GM12878 (cell line): Measurements from ENCODE around the gene CERK. TPM values are rescaled to one million over a fixed set of nuclear protein-coding genes. Genes with fewer than 3 reads are reported as not detected.

Source experiments
- ATAC-seq: fragments of 200-7000 bp; cut with Tn5 transposase; 3 replicates; pipeline ENCODE4 v1.9.1; 2020; ENCODE audit warnings: mild to moderate bottlenecking, moderate library complexity
- BruUV-seq: library from RNA; stranded (reverse); fragments of 400-500 nt; replicated peaks from 2 replicates; lab custom pipeline; 2021; lab: Mats Ljungman, UMichigan
- CTCF ChIA-PET: fragments of 300-600 bp; sonication (Branson Sonifier 250); formaldehyde crosslinking; extraction: SDS; loops from one replicate; lab custom pipeline; 2021; ENCODE audit warnings: inconsistent platforms; lab: Yijun Ruan, JAX
- POLR2A ChIA-PET: fragments of 350-600 bp; formaldehyde crosslinking; extraction: SDS; loops from one replicate; lab custom pipeline; 2021; ENCODE audit warnings: inconsistent platforms; lab: Charles Lee
- RAD21 ChIA-PET: fragments of 300-600 bp; sonication (Branson Sonifier 250); formaldehyde crosslinking; loops from one replicate; lab custom pipeline; 2023; ENCODE audit warnings: antibody characterized with exemption; ENCODE audit not compliant: unreplicated experiment; lab: Charles Lee
- SMC1A ChIA-PET: fragments of 300-600 bp; sonication (Branson Sonifier 250); formaldehyde crosslinking; loops from one replicate; lab custom pipeline; 2023; ENCODE audit not compliant: unreplicated experiment, uncharacterized antibody; lab: Charles Lee
- DNase-seq: peaks from one replicate; pipeline ENCODE4 v3.0.0-alpha.2; 2011; ENCODE audit warnings: low read depth, low spot score
- FAIRE-seq: peaks from 3 replicates; lab custom pipeline; 2011; peaks lifted over from hg19 to GRCh38; lab: Jason Lieb, UNC
- H2AFZ ChIP-seq: 2 replicates; pipeline ENCODE4 v1.6.0; 2011; ENCODE audit warnings: low read depth, low read length, control low read depth; ENCODE audit not compliant: control insufficient read depth
- H3K27ac ChIP-seq: 2 replicates; pipeline ENCODE4 v1.5.1; 2011; ENCODE audit warnings: control low read depth; ENCODE audit not compliant: control insufficient read depth, insufficient read depth
- H3K27me3 ChIP-seq, 2 experiments: replicated peaks in 1 of 2; 2 replicates each; pipeline versions ENCODE4 v1.6.0 to v1.6.1; 2011; ENCODE audit warnings: low read length in 1 of 2; ENCODE audit not compliant: control insufficient read depth in 2 of 2, insufficient read depth in 2 of 2
- H3K36me3 ChIP-seq, 2 experiments: 2 replicates each; pipeline ENCODE4 v1.5.1; 2011; ENCODE audit warnings: low read length in 1 of 2; ENCODE audit not compliant: control insufficient read depth in 2 of 2, insufficient read depth in 2 of 2
- H3K4me1 ChIP-seq: 2 replicates; pipeline ENCODE4 v1.6.1; 2011; ENCODE audit warnings: mild to moderate bottlenecking, low read length, moderate library complexity, mixed read lengths; ENCODE audit not compliant: control insufficient read depth, insufficient read depth
- H3K4me2 ChIP-seq: 2 replicates; pipeline ENCODE4 v1.6.0; 2011; ENCODE audit warnings: control low read depth; ENCODE audit not compliant: control insufficient read depth, insufficient read depth
- H3K4me3 ChIP-seq: fragments of 200-600 bp; sonication (generic); 2 replicates; pipeline ENCODE4 v1.5.1; 2016
- H3K79me2 ChIP-seq: 2 replicates; pipeline ENCODE4 v1.6.0; 2011; ENCODE audit warnings: low read length; ENCODE audit not compliant: control insufficient read depth, insufficient read depth
- H3K9ac ChIP-seq: 2 replicates; pipeline ENCODE4 v1.8.0; 2011; ENCODE audit warnings: low read length, control low read depth, mixed read lengths; ENCODE audit not compliant: control insufficient read depth, insufficient read depth
- H3K9me3 ChIP-seq: replicated peaks from 3 replicates; pipeline ENCODE4 v1.5.1; 2011; ENCODE audit warnings: mild to moderate bottlenecking, low read length; ENCODE audit not compliant: control insufficient read depth, insufficient read depth
- H4K20me1 ChIP-seq: 2 replicates; pipeline ENCODE4 v1.6.0; 2011; ENCODE audit not compliant: control insufficient read depth, insufficient read depth
- EED ChIP-seq: sonication (generic); IDR thresholded peaks from 2 replicates; pipeline ENCODE4 v1.6.1; 2016; ENCODE audit warnings: antibody characterized with exemption, low read depth
- GATAD2B ChIP-seq: fragments of 450-650 bp; conservative IDR thresholded peaks from 2 replicates; pipeline ENCODE4 v1.6.1; 2017; ENCODE audit warnings: low read depth, mild to moderate bottlenecking, moderate library complexity
- IKZF1 ChIP-seq: fragments of 450-650 bp; conservative IDR thresholded peaks from 2 replicates; pipeline ENCODE4 v1.6.1; 2017; ENCODE audit warnings: antibody characterized with exemption, mild to moderate bottlenecking
- IKZF2 ChIP-seq, 2 experiments: fragments of 450-650 bp; IDR thresholded peaks; 2 replicates each; pipeline ENCODE4 v1.6.1; 2017; ENCODE audit warnings: mild to moderate bottlenecking in 2 of 2, moderate library complexity in 2 of 2
- IRF4 ChIP-seq: IDR thresholded peaks from 2 replicates; pipeline ENCODE4 v1.6.1; 2011; ENCODE audit warnings: low read depth, low read length
- NFYB ChIP-seq: IDR thresholded peaks from 2 replicates; pipeline ENCODE4 v1.6.1; 2011; ENCODE audit warnings: low read depth, mild to moderate bottlenecking, low read length, improper control_type of control experiment, moderate library complexity; ENCODE audit not compliant: insufficient read depth
- RUNX3 ChIP-seq: IDR thresholded peaks from 2 replicates; pipeline ENCODE4 v1.6.1; 2012; ENCODE audit warnings: low read length, inconsistent platforms
- TBL1XR1 ChIP-seq: IDR thresholded peaks from 2 replicates; pipeline ENCODE4 v1.6.1; 2012; ENCODE audit warnings: low read depth, low read length, improper control_type of control experiment
- TCF3 ChIP-seq: IDR thresholded peaks from 2 replicates; pipeline ENCODE4 v1.6.1; 2012; ENCODE audit warnings: low read depth, mild to moderate bottlenecking, low read length, borderline replicate concordance; ENCODE audit not compliant: insufficient read depth
- WGBS: methylation state at CpG from one replicate; pipeline ENCODE4 v1.1.6; 2016; ENCODE audit warnings: low lambda C conversion rate; ENCODE audit not compliant: insufficient replicate concordance, insufficient coverage; ENCODE audit errors: missing lambda C conversion rate; 5-methylcytosine and 5-hydroxymethylcytosine counted together
- in situ Hi-C: fragments of 300-500 bp; cut with MboI; formaldehyde crosslinking; loops from 9 replicates; pipeline ENCODE4 v1.14.3; 2018; ENCODE audit warnings: mixed read lengths
- intact Hi-C: fragments of 100-400 bp; cut with micrococcal nuclease; formaldehyde crosslinking; loops from one replicate; pipeline ENCODE4 v1.14.2; 2022; ENCODE audit not compliant: unreplicated experiment
- polyA plus RNA-seq, 11 experiments: library from polyadenylated mRNA; depleted of rRNA in 4 of 11; unstranded in 6 of 11; stranded (reverse) in 5 of 11; fragments of >200 nt; fragmentation: Nextera tagmentation in 4 of 11; fragmentation: Illumina TruSeq in 1 of 11; extraction: Ambion mirVana in 4 of 11; extraction: Trizol in 1 of 11; gene quantifications; 1 replicate in 1 of 11; 2 replicates in 10 of 11; pipeline versions ENCODE4 v1.2.1 to v1.2.3, GENCODE V29; 2011 to 2016; ENCODE audit warnings: inconsistent platforms in 2 of 11, missing spikeins in 2 of 11, low read depth in 1 of 11
- total RNA-seq, 4 experiments: library from RNA; depleted of rRNA in 3 of 4; stranded (reverse); fragments of >200 nt in 3 of 4; fragmentation: Illumina TruSeq in 1 of 4; extraction: Trizol in 1 of 4; gene quantifications; 2 replicates each; pipeline versions ENCODE4 v1.2.1 to v1.2.3, GENCODE V29; 2013 to 2021
- TF ChIP-seq, protein P1 (sequence below): fragments of 450-650 bp; IDR thresholded peaks from 2 replicates; pipeline ENCODE4 v1.6.1; 2016; ENCODE audit warnings: mild to moderate bottlenecking
- TF ChIP-seq, protein P2 (sequence below), 3 experiments: IDR thresholded peaks in 2 of 3; conservative IDR thresholded peaks in 1 of 3; 2 replicates each; pipeline ENCODE4 v1.5.1; 2011; ENCODE audit warnings: low read depth in 3 of 3, low read length in 3 of 3, mild to moderate bottlenecking in 3 of 3, control low read depth in 2 of 3, moderate library complexity in 2 of 3, inconsistent platforms in 1 of 3, mixed read lengths in 1 of 3; ENCODE audit not compliant: control insufficient read depth in 2 of 3, insufficient read depth in 1 of 3; ENCODE audit errors: extremely low read depth in 1 of 3
- TF ChIP-seq, protein P3 (sequence below): IDR thresholded peaks from 2 replicates; pipeline ENCODE4 v1.6.1; 2011; ENCODE audit warnings: borderline replicate concordance, low read depth, mild to moderate bottlenecking, moderate library complexity, mixed read lengths, low read length; ENCODE audit not compliant: insufficient read depth; ENCODE audit errors: extremely low read length
- TF ChIP-seq, protein P4 (sequence below): fragments of 450-650 bp; formaldehyde crosslinking; IDR thresholded peaks from 2 replicates; pipeline ENCODE4 v1.4.0; 2022; ENCODE audit warnings: mild to moderate bottlenecking, moderate library complexity

Gene CERK
- total and polyA plus RNA-seq, 10 of the 15 experiments (the other 5 are each of a cell fraction or from before 2014, with no cell fraction given), result 4.0 to 41.1 (median 30.2) TPM

DNA sequence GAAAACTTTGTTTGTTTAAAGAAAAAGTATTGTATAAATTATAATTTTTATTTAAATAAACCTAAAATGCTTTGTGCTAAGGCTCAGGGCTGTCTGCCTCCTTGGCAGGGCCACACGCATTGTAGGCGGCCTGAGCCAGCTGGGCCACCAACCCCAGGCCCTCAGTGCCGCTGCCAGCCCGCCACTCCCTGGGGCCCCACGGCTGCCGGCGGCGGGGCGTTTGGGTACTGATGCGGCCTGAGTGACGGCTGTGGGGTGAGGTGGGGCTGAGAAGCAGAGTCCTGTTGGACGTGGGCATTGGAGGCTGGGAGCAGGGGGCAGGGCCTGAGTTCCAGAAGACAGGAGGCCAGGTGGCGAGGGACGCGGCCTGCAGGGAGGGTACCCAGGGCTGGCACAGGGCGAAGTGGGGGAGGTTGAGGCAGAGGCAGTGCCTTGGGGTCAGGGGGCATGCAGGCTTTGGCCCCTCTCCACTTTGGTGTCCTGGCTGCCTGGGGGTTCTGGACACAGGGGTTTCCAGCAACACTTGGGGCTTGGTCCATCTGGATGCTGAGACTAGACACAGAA is 58.3 kb downstream of the CERK start:
- SMC1A ChIA-PET, result interaction anchor here (3.1 kb wide), 1 partner anchor 116 kb away, joined by 13 read pairs; no protein-coding TSS in a partner anchor
- POLR2A ChIA-PET, result no interaction called here
- CTCF ChIA-PET, result interaction anchor here (1.3 kb wide), 1 partner anchor 130 kb away, joined by 3 read pairs; no protein-coding TSS in a partner anchor
- Histone ChIP-seq H3K36me3 (peaks cover 0 to 1% of the 10 kb centered on the region in 2 experiments; a peak in 2 of 4 replicates), H3K4me2 (no peak overlapping the region), H3K9ac (no peak overlapping the region), H3K27ac (no peak overlapping the region), H2AFZ (no peak overlapping the region), H3K4me3 (no peak overlapping the region), H3K4me1 (peaks cover 12% of the 10 kb centered on the region), H3K27me3 (no peaks in the 10 kb centered on the region), H3K9me3 (no peaks in the 10 kb centered on the region), H4K20me1 (0 out of 2 replicates have a peak, but pooled peaks cover 2% of the 10 kb centered on the region), H3K79me2 (no peaks in the 10 kb centered on the region)
- WGBS, result 83% methylated on average over 14 of the region's 16 CpGs
- in situ Hi-C loops (no loop called here), intact Hi-C loops (no loop called here)
- RAD21 ChIA-PET, result no interaction called here
- DNase-seq (no peak), ATAC-seq (no peak), FAIRE-seq (no peak)
- BruUV-seq, result no TSS peak
- TF ChIP-seq IRF4, result no peak
- TF ChIP-seq IKZF1, result no peak
- TF ChIP-seq, protein P1, sequence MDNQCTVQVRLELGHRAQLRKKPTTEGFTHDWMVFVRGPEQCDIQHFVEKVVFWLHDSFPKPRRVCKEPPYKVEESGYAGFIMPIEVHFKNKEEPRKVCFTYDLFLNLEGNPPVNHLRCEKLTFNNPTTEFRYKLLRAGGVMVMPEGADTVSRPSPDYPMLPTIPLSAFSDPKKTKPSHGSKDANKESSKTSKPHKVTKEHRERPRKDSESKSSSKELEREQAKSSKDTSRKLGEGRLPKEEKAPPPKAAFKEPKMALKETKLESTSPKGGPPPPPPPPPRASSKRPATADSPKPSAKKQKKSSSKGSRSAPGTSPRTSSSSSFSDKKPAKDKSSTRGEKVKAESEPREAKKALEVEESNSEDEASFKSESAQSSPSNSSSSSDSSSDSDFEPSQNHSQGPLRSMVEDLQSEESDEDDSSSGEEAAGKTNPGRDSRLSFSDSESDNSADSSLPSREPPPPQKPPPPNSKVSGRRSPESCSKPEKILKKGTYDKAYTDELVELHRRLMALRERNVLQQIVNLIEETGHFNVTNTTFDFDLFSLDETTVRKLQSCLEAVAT, result no peak
- TF ChIP-seq RUNX3, result no peak
- TF ChIP-seq IKZF2 (IDR thresholded peaks at IDR 0.05), result no peak
- no peak for TF ChIP-seq TBL1XR1
- TF ChIP-seq, protein P2, sequence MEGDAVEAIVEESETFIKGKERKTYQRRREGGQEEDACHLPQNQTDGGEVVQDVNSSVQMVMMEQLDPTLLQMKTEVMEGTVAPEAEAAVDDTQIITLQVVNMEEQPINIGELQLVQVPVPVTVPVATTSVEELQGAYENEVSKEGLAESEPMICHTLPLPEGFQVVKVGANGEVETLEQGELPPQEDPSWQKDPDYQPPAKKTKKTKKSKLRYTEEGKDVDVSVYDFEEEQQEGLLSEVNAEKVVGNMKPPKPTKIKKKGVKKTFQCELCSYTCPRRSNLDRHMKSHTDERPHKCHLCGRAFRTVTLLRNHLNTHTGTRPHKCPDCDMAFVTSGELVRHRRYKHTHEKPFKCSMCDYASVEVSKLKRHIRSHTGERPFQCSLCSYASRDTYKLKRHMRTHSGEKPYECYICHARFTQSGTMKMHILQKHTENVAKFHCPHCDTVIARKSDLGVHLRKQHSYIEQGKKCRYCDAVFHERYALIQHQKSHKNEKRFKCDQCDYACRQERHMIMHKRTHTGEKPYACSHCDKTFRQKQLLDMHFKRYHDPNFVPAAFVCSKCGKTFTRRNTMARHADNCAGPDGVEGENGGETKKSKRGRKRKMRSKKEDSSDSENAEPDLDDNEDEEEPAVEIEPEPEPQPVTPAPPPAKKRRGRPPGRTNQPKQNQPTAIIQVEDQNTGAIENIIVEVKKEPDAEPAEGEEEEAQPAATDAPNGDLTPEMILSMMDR (IDR thresholded peaks at IDR 0.05 in 2 of 3, conservative IDR thresholded peaks at IDR 0.05 in 1 of 3; ENCODE audit: control insufficient read depth in 2 of 3, extremely low read depth in 1 of 3, insufficient read depth in 1 of 3, low read depth in 3 of 3, low read length in 3 of 3), result no peak
- TF ChIP-seq EED, result no peak
- no peak for TF ChIP-seq GATAD2B
- TF ChIP-seq, protein P3, sequence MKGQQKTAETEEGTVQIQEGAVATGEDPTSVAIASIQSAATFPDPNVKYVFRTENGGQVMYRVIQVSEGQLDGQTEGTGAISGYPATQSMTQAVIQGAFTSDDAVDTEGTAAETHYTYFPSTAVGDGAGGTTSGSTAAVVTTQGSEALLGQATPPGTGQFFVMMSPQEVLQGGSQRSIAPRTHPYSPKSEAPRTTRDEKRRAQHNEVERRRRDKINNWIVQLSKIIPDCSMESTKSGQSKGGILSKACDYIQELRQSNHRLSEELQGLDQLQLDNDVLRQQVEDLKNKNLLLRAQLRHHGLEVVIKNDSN, result no peak
- TF ChIP-seq NFYB, result no peak
- no peak for TF ChIP-seq TCF3
- TF ChIP-seq, protein P4, sequence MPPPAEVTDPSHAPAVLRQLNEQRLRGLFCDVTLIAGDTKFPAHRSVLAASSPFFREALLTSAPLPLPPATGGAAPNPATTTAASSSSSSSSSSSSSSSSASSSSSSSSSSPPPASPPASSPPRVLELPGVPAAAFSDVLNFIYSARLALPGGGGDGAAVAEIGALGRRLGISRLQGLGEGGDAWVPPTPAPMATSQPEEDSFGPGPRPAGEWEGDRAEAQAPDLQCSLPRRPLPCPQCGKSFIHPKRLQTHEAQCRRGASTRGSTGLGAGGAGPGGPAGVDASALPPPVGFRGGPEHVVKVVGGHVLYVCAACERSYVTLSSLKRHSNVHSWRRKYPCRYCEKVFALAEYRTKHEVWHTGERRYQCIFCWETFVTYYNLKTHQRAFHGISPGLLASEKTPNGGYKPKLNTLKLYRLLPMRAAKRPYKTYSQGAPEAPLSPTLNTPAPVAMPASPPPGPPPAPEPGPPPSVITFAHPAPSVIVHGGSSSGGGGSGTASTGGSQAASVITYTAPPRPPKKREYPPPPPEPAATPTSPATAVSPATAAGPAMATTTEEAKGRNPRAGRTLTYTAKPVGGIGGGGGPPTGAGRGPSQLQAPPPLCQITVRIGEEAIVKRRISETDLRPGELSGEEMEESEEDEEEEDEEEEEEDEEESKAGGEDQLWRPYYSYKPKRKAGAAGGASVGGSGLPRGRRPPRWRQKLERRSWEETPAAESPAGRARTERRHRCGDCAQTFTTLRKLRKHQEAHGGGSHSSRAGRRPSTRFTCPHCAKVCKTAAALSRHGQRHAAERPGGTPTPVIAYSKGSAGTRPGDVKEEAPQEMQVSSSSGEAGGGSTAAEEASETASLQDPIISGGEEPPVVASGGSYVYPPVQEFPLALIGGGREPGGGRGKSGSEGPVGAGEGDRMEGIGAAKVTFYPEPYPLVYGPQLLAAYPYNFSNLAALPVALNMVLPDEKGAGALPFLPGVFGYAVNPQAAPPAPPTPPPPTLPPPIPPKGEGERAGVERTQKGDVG, result no peak
